A549 (cell line): Measurements from ENCODE around the gene GAL. TPM values are rescaled to one million over a fixed set of nuclear protein-coding genes. Genes with fewer than 3 reads are reported as not detected.

Experiments
- ATAC-seq, 2 experiments: fragments of 200-7000 bp in 1 of 2; fragments of >200 bp in 1 of 2; cut with Nextera tagmentation in 1 of 2; cut with Tn5 transposase in 1 of 2; 3 replicates each; pipeline versions ENCODE4 v1.8.0 to v1.9.1; 2018 to 2020; ENCODE audit warnings: mild to moderate bottlenecking in 1 of 2, moderate library complexity in 1 of 2
- CTCF ChIA-PET: fragments of 300-600 bp; sonication (Branson Sonifier 250); formaldehyde crosslinking; extraction: SDS; loops from one replicate; lab custom pipeline; 2021; ENCODE audit warnings: antibody characterized with exemption, inconsistent platforms; lab: Yijun Ruan, JAX
- POLR2A ChIA-PET: fragments of 350-600 bp; formaldehyde crosslinking; extraction: SDS; loops from one replicate; lab custom pipeline; 2021; ENCODE audit warnings: antibody characterized with exemption, inconsistent platforms; lab: Yijun Ruan, JAX
- DNase-seq, 2 experiments: peaks; one replicate each; pipeline versions ENCODE4 v3.0.0 to v3.0.0-alpha.2; 2011 to 2016; ENCODE audit warnings: low read depth in 1 of 2, low spot score in 1 of 2
- FAIRE-seq: peaks from 2 replicates; lab custom pipeline; 2011; peaks lifted over from hg19 to GRCh38; lab: Jason Lieb, UNC
- H3K27ac ChIP-seq, 2 experiments: fragments of >200 bp; sonication (Bioruptor Twin); formaldehyde crosslinking; 3 replicates each; pipeline ENCODE4 v1.5.1; 2016 to 2017
- H3K4me1 ChIP-seq: fragments of >200 bp; sonication (Bioruptor Twin); formaldehyde crosslinking; 3 replicates; pipeline ENCODE4 v1.6.1; 2016
- H3K4me2 ChIP-seq: fragments of >200 bp; sonication (Bioruptor Twin); formaldehyde crosslinking; 3 replicates; pipeline ENCODE4 v1.6.1; 2016
- H3K4me3 ChIP-seq: fragments of >200 bp; sonication (Bioruptor Twin); formaldehyde crosslinking; 3 replicates; pipeline ENCODE4 v1.5.1; 2016
- H3K9me3 ChIP-seq: fragments of >200 bp; sonication (Bioruptor Twin); formaldehyde crosslinking; 3 replicates; pipeline ENCODE4 v1.6.1; 2016
- CEBPB ChIP-seq, 2 experiments: fragments of >200 bp in 1 of 2; sonication (Bioruptor Twin) in 1 of 2; formaldehyde crosslinking in 1 of 2; IDR thresholded peaks; 2 replicates each; pipeline ENCODE4 v1.6.1; 2012 to 2016
- CHD2 ChIP-seq: fragments of 150-350 bp; IDR thresholded peaks from 2 replicates; pipeline ENCODE4 v1.6.1; 2014; ENCODE audit warnings: low read length; ENCODE audit not compliant: partially characterized antibody
- E2F6 ChIP-seq: IDR thresholded peaks from 2 replicates; pipeline ENCODE4 v1.6.1; 2012; ENCODE audit warnings: low read depth, borderline replicate concordance
- EHMT2 ChIP-seq: fragments of 200-600 bp; sonication (generic); IDR thresholded peaks from 2 replicates; pipeline ENCODE4 v1.6.1; 2016; ENCODE audit warnings: antibody characterized with exemption, low read depth, mild to moderate bottlenecking, moderate library complexity
- FOSL2 ChIP-seq, 2 experiments: fragments of 450-650 bp in 1 of 2; fragments of >200 bp in 1 of 2; sonication (Bioruptor Twin) in 1 of 2; formaldehyde crosslinking; IDR thresholded peaks; 2 replicates each; pipeline versions ENCODE4 v1.5.0 to v1.6.1; 2016 to 2020; ENCODE audit warnings: mild to moderate bottlenecking in 1 of 2, moderate library complexity in 1 of 2
- FOXS1 ChIP-seq: fragments of 250-450 bp; sonication (Bioruptor Pico); IDR thresholded peaks from 2 replicates; pipeline ENCODE4 v1.5.0; 2020; ENCODE audit warnings: mild to moderate bottlenecking, moderate library complexity
- GATA3 ChIP-seq: IDR thresholded peaks from 2 replicates; pipeline ENCODE4 v1.6.1; 2012; ENCODE audit warnings: borderline replicate concordance
- HDAC2 ChIP-seq: fragments of 200-600 bp; sonication (generic); IDR thresholded peaks from 2 replicates; pipeline ENCODE4 v1.6.1; 2016
- HES2 ChIP-seq: fragments of >200 bp; sonication (Bioruptor Twin); formaldehyde crosslinking; IDR thresholded peaks from 2 replicates; pipeline ENCODE4 v1.6.1; 2016
- HEYL ChIP-seq: fragments of 250-450 bp; sonication (Bioruptor Pico); IDR thresholded peaks from 2 replicates; pipeline ENCODE4 v1.8.0; 2021; ENCODE audit warnings: mild to moderate bottlenecking, moderate library complexity
- HOXB13 ChIP-seq: fragments of 250-450 bp; sonication (Bioruptor Pico); IDR thresholded peaks from 2 replicates; pipeline ENCODE4 v1.5.0; 2020; ENCODE audit warnings: low read depth, mild to moderate bottlenecking, moderate library complexity
- JUN ChIP-seq, 2 experiments: fragments of >200 bp; sonication (Bioruptor Twin); formaldehyde crosslinking; IDR thresholded peaks; 2 replicates in 1 of 2; 3 replicates in 1 of 2; pipeline ENCODE4 v1.6.1; 2016 to 2017
- JUNB ChIP-seq: fragments of >200 bp; sonication (Bioruptor Twin); formaldehyde crosslinking; IDR thresholded peaks from 2 replicates; pipeline ENCODE4 v1.6.1; 2016
- KDM1A ChIP-seq: fragments of 200-600 bp; sonication (generic); IDR thresholded peaks from 2 replicates; pipeline ENCODE4 v1.6.1; 2016; ENCODE audit warnings: low read depth, mild to moderate bottlenecking
- KDM5A ChIP-seq: fragments of 200-600 bp; sonication (generic); IDR thresholded peaks from 2 replicates; pipeline ENCODE4 v1.6.1; 2016; ENCODE audit warnings: antibody characterized with exemption, mild to moderate bottlenecking
- MYC ChIP-seq: IDR thresholded peaks from 2 replicates; pipeline ENCODE4 v1.6.1; 2012; ENCODE audit warnings: mild to moderate bottlenecking, inconsistent platforms, low read length, improper control_type of control experiment, borderline replicate concordance
- PHF8 ChIP-seq: fragments of 200-600 bp; sonication (generic); IDR thresholded peaks from 2 replicates; pipeline ENCODE4 v1.6.1; 2016; ENCODE audit warnings: low read depth, mild to moderate bottlenecking, antibody characterized with exemption, moderate library complexity, borderline replicate concordance
- POLR2A ChIP-seq: IDR thresholded peaks from 2 replicates; pipeline ENCODE4 v1.6.1; 2012; ENCODE audit warnings: mild to moderate bottlenecking, low read length
- RAD21 ChIP-seq, 2 experiments: fragments of >200 bp in 1 of 2; sonication (Bioruptor Twin) in 1 of 2; formaldehyde crosslinking in 1 of 2; IDR thresholded peaks in 1 of 2; conservative IDR thresholded peaks in 1 of 2; 2 replicates in 1 of 2; 3 replicates in 1 of 2; pipeline ENCODE4 v1.6.1; 2012 to 2018; ENCODE audit warnings: inconsistent platforms in 1 of 2
- REST ChIP-seq: fragments of 200-600 bp; sonication (generic); IDR thresholded peaks from 2 replicates; pipeline ENCODE4 v1.6.1; 2016; ENCODE audit warnings: antibody characterized with exemption, mild to moderate bottlenecking, moderate library complexity
- SMC3 ChIP-seq: fragments of >200 bp; sonication (Bioruptor Twin); formaldehyde crosslinking; IDR thresholded peaks from 3 replicates; pipeline ENCODE4 v1.6.1; 2018; ENCODE audit warnings: inconsistent platforms
- TFCP2L1 ChIP-seq: fragments of 250-450 bp; sonication (Bioruptor Pico); IDR thresholded peaks from 2 replicates; pipeline ENCODE4 v1.5.0; 2021; ENCODE audit warnings: mild to moderate bottlenecking
- TP53 ChIP-seq: fragments of 250-450 bp; sonication (Bioruptor Pico); IDR thresholded peaks from 2 replicates; pipeline ENCODE4 v1.5.0; 2021; ENCODE audit warnings: mild to moderate bottlenecking, moderate library complexity
- WGBS: methylation state at CpG from one replicate; pipeline ENCODE4 v1.1.6; 2017; ENCODE audit errors: missing lambda C conversion rate; 5-methylcytosine and 5-hydroxymethylcytosine counted together
- polyA plus RNA-seq, 4 experiments: library from polyadenylated mRNA; depleted of rRNA in 3 of 4; stranded (reverse); fragments of >200 nt; fragmentation: RNase III in 1 of 4; extraction: RNeasy Plus Mini Kit Qiagen cat#74134 plus additional on column Dnase treatment in 1 of 4; gene quantifications; 2 replicates in 3 of 4; 3 replicates in 1 of 4; pipeline ENCODE4 v1.2.3, GENCODE V29; 2011 to 2017

Gene GAL
- polyA plus RNA-seq, 2 of the 4 experiments (the other 2 are of a cell fraction), result 2.2 to 8.6 TPM

- peaks cover 8% of the 10 kb centered on the region; the same call in 2 of the 3 replicates for H3K9me3 ChIP-seq
- no peak overlapping the region for H3K27ac ChIP-seq
- 50% methylated on average over 18 of the region's 18 CpGs for WGBS
- TF ChIP-seq KDM5A (no peak), TFCP2L1 (no peak), HOXB13 (CRISPR knock-in tag) (no peak), CEBPB (IDR thresholded peaks at IDR 0.05) (no peak), GATA3 (no peak), KDM1A (no peak), CHD2 (no peak), PHF8 (no peak), JUN (IDR thresholded peaks at IDR 0.05) (no peak), SMC3 (no peak), HES2 (no peak), FOXS1 (CRISPR knock-in tag) (no peak), EHMT2 (no peak), MYC (no peak)
- ATAC-seq, result no peak
- no peak for FAIRE-seq
- peaks cover 9% of the 10 kb centered on the region; the same call in 2 of the 3 replicates for H3K4me1 ChIP-seq
- H3K4me2 ChIP-seq, result no peak overlapping the region
- no peak for DNase-seq
- ChIA-PET CTCF (interaction anchor here (1.4 kb wide), 1 partner anchor 14 kb away, joined by 3 read pairs; no protein-coding TSS in a partner anchor), POLR2A (no interaction called here)
- H3K4me3 ChIP-seq, result no peak overlapping the region
Observed at GRCh38 chr11:68663482-68664010, 20.8 kb upstream of the GAL start.

GRCh38 chr11:68664141-68664540 is 20.2 kb upstream of the GAL start:
- WGBS, result 47% methylated on average over 9 of the region's 9 CpGs
- Histone ChIP-seq H3K4me3 (no peak overlapping the region), H3K4me2 (no peak overlapping the region), H3K27ac (no peak overlapping the region), H3K9me3 (peaks cover 8% of the 10 kb centered on the region; the same call in 2 of the 3 replicates), H3K4me1 (peaks cover 5% of the 10 kb centered on the region; the same call in 2 of the 3 replicates)
- CTCF ChIA-PET, result no interaction called here
- POLR2A ChIA-PET, result no interaction called here
- no peak for TF ChIP-seq HOXB13 (CRISPR knock-in tag)
- no peak for FAIRE-seq
- DNase-seq, result no peak
- ATAC-seq, result no peak

- DNase-seq (no peak), ATAC-seq (no peak)
- TF ChIP-seq CHD2 (no peak), POLR2A (no peak), HEYL (CRISPR knock-in tag) (no peak), E2F6 (no peak), HDAC2 (no peak)
- TF ChIP-seq, all 56 proteins: peak for 0
- WGBS, result 75% methylated on average over 6 of the region's 7 CpGs
- Histone ChIP-seq H3K9me3 (peaks cover 8% of the 10 kb centered on the region; the same call in 2 of the 3 replicates), H3K4me2 (no peak overlapping the region), H3K4me1 (no peaks in the 10 kb centered on the region), H3K4me3 (no peak overlapping the region), H3K27ac (no peak overlapping the region)
- CTCF ChIA-PET, result no interaction called here
- POLR2A ChIA-PET, result no interaction called here
- no peak for FAIRE-seq
Observed at GRCh38 chr11:68664906-68665305, 19.4 kb upstream of the GAL start.

GRCh38 chr11:68665436-68665835 is 18.9 kb upstream of the GAL start:
- ChIA-PET POLR2A (no interaction called here), CTCF (interaction anchor here (0.6 kb wide), 1 partner anchor 318 kb away, joined by 3 read pairs; no protein-coding TSS in a partner anchor)
- H3K27ac ChIP-seq, result no peak overlapping the region
- peaks cover 8% of the 10 kb centered on the region; the same call in 2 of the 3 replicates for H3K9me3 ChIP-seq
- TF ChIP-seq HES2 (no peak), PHF8 (no peak), JUNB (no peak), HEYL (CRISPR knock-in tag) (no peak), TP53 (no peak), REST (no peak), RAD21 (conservative IDR thresholded peaks at IDR 0.05 in 1 of 2, IDR thresholded peaks at IDR 0.05 in 1 of 2) (no peak), E2F6 (no peak), FOSL2 (IDR thresholded peaks at IDR 0.05) (no peak), FOSL2 (CRISPR knock-in tag; IDR thresholded peaks at IDR 0.05) (no peak)
- no peak for DNase-seq
- no peak overlapping the region for H3K4me2 ChIP-seq
- no peak overlapping the region for H3K4me3 ChIP-seq
- 57% methylated on average over 16 of the region's 16 CpGs for WGBS
- no peak for FAIRE-seq
- no peaks in the 10 kb centered on the region for H3K4me1 ChIP-seq
- no peak for ATAC-seq
